Mononuclear cell (primary cell): ENCODE measurements around the gene BOK. TPM values are rescaled to one million over a fixed set of nuclear protein-coding genes. Genes with fewer than 3 reads are reported as not detected.
A peak's percentile ranks its signal among the peaks of the same experiment; 100 is the strongest.

Experiments used
- H3K27me3 ChIP-seq: 2 replicates; pipeline ENCODE4 v1.6.0; 2011; ENCODE audit warnings: low read length, control low read depth; ENCODE audit not compliant: insufficient read depth
- H3K4me1 ChIP-seq: 2 replicates; pipeline ENCODE4 v1.5.1; 2011; ENCODE audit warnings: mild to moderate bottlenecking, low read length, control low read depth; ENCODE audit not compliant: insufficient read depth
- H3K4me3 ChIP-seq: 2 replicates; pipeline ENCODE4 v1.5.1; 2011; ENCODE audit warnings: mild to moderate bottlenecking, low read length, moderate library complexity
- H3K9me3 ChIP-seq: 2 replicates; pipeline ENCODE4 v1.5.1; 2011; ENCODE audit warnings: low read depth, mild to moderate bottlenecking, control low read depth, low read length
- total RNA-seq: library from RNA; depleted of rRNA; stranded (reverse); fragments of >200 nt; gene quantifications from one replicate; pipeline ENCODE4 v1.2.3, GENCODE V29; 2012

BOK gene
- total RNA-seq, 1 donor: 0.52 TPM

DNA sequence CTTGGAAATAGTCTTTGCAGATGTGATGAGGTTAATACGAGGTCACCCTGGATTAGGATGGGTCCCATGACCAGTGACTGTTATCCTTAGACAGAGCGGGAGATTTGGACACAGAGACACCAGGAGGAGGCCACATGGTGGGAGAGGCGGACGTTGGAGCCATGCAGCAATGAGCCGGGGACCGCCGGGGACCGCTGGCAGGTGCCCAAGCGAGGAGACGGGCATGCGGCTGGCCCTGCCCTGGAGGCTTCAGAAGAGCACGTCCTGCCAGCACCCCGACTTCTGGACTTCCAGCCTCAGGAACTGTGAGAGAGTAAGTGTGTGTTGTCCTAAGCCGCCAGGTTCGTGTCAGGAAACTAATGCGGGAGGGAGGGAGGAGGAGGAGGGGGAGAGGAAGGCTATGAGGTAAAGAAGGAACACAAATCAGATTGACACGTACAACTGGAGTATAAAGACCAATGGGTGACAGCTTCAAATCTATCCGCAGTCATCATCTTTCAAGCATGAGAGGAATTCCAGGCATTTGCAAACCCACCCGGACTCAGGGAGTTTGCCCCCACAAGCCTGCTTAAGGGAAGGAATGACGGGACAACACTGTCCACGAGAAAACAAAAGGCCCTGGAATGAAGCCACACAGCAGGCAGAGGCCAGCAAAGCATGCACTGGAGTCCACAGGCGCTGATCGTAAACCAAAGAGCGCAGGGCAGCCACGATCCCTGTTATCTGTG is 11.6 kb upstream of the BOK start:
- H3K4me1 ChIP-seq: no peaks in the 10 kb centered on the region
- H3K4me3 ChIP-seq: no peak overlapping the region
- peaks cover 18% of the 10 kb centered on the region for H3K27me3 ChIP-seq
- H3K9me3 ChIP-seq: no peaks in the 10 kb centered on the region

GRCh38 chr2:241547781-241548450 is 10.6 kb upstream of the BOK start:
- Histone ChIP-seq H3K4me3 (no peak overlapping the region), H3K9me3 (no peaks in the 10 kb centered on the region), H3K27me3 (peaks cover 12% of the 10 kb centered on the region), H3K4me1 (no peaks in the 10 kb centered on the region)

DNA sequence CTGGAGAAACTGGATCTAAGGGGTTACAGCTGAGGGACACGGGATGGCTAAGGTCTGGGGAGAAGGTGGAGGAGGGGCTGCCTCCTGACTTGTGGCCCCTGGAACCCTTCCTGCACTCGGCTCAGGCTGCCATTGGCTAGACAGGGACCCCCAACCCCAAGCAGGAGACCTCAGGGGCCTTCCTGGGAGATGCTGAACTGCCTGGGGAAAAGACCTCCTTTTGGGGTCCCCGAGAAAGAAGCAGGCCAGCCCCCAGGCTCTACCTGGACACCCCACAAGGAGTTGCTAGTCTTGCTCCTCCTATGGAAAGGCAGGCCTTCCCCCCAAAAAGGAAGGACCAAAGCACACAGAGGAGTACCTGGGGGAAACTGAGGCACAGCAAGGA is 10.1 kb upstream of the BOK start:
- no peak overlapping the region for H3K4me3 ChIP-seq
- no peaks in the 10 kb centered on the region for H3K9me3 ChIP-seq
- H3K27me3 ChIP-seq: peaks cover 10% of the 10 kb centered on the region

GRCh38 chr2:241550616-241551580 is 7.6 kb upstream of the BOK start:
- Histone ChIP-seq H3K4me3 (no peak overlapping the region), H3K9me3 (no peaks in the 10 kb centered on the region), H3K4me1 (no peaks in the 10 kb centered on the region), H3K27me3 (peaks cover 9% of the 10 kb centered on the region)

More for the DNA sequence above, 10.1 kb upstream of the BOK start:
- H3K4me1 ChIP-seq: no peaks in the 10 kb centered on the region

- H3K27me3 ChIP-seq: peaks cover 6% of the 10 kb centered on the region
- no peaks in the 10 kb centered on the region for H3K4me1 ChIP-seq
- H3K4me3 ChIP-seq: no peak overlapping the region
- no peaks in the 10 kb centered on the region for H3K9me3 ChIP-seq
Observed at GRCh38 chr2:241551599-241551997, 6.9 kb upstream of the BOK start.

DNA sequence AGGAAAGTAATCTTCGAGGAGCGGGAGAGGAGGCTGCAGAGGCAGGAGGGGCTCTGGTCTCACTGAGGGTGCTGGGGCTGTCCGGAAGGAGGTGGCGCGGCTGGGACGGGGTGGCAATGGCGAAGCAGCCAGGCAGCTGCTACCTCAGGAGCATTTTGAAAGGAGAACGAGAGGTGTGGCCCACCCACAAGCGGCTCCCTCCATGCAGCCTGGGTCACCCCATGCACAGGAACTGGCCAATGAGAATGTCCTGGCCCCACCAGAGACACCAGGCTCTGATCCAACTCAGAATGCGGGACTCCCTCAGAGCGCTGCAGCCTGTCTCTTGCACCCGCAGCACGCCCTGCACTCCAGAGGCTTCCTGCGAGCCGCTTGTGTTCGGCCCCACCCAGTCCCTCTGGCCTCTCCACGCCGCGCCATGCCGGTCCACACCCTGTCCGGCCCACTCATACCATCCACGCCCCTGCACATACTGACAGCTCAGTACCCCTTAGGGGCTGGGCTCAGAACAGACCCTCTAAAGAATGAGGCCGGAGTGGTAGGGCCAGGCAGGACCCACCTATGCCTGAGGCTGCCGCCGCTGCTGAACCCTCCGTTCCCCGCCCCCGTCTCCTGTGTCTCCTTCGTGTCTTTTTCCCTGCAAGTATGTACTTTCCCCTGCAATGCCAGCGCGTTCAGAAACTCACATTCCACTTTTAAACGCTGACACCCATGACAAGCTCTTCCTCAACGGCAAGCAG is 6.4 kb upstream of the BOK start:
- H3K27me3 ChIP-seq: peaks cover 9% of the 10 kb centered on the region
- no peak overlapping the region for H3K4me3 ChIP-seq
- no peaks in the 10 kb centered on the region for H3K4me1 ChIP-seq
- no peaks in the 10 kb centered on the region for H3K9me3 ChIP-seq

GRCh38 chr2:241553512-241553830 is 5.1 kb upstream of the BOK start:
- Histone ChIP-seq H3K4me3 (no peak overlapping the region), H3K9me3 (no peaks in the 10 kb centered on the region), H3K27me3 (peaks cover 20% of the 10 kb centered on the region), H3K4me1 (no peaks in the 10 kb centered on the region)

- H3K27me3 ChIP-seq: peaks cover 21% of the 10 kb centered on the region
- H3K4me1 ChIP-seq: no peaks in the 10 kb centered on the region
- H3K9me3 ChIP-seq: no peaks in the 10 kb centered on the region
- no peak overlapping the region for H3K4me3 ChIP-seq
Observed at GRCh38 chr2:241553981-241554380, 4.6 kb upstream of the BOK start.

DNA sequence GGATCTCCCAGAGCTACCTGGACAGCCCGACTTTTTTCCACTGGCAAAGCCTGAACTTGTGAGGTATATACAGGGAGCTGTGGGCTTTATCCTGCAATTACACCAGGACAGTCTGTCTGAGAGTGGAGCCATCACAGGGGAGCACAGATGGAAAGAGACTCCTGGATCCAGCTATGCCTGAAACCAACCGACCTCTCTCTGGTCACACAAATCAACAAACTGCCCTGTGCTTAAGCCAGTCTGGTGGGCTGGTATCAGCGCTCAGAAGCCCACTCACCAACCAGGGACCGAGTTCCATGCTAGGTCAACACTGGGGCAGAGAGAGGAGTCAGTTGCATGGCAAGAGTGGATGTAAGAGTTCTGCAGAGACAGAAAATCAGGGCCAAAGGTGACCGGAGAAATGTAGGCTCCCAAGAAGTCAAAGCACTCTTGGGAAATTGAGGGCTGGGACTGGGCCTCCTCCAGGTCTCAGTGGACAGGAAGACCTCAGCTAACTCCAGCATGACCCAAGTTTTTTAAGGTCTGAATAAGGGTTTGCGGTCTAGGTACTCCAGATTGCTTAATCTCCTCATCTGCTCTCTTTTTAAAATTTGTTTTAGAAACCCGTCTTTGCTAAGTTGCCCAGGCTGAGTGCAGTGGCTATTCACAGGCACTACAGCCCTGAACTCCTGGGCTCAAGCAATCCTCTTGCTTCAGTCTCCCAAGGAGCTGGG is 3.8 kb upstream of the BOK start:
- no peak overlapping the region for H3K4me3 ChIP-seq
- no peaks in the 10 kb centered on the region for H3K9me3 ChIP-seq
- H3K27me3 ChIP-seq: peaks cover 25% of the 10 kb centered on the region
- no peaks in the 10 kb centered on the region for H3K4me1 ChIP-seq

GRCh38 chr2:241555711-241556110 is 2.8 kb upstream of the BOK start:
- H3K9me3 ChIP-seq: no peaks in the 10 kb centered on the region
- H3K4me1 ChIP-seq: no peaks in the 10 kb centered on the region
- H3K4me3 ChIP-seq: no peak overlapping the region
- H3K27me3 ChIP-seq: peaks cover 29% of the 10 kb centered on the region

GRCh38 chr2:241556746-241557145 is 1.8 kb upstream of the BOK start:
- H3K4me1 ChIP-seq: no peaks in the 10 kb centered on the region
- no peaks in the 10 kb centered on the region for H3K9me3 ChIP-seq
- peaks cover 29% of the 10 kb centered on the region for H3K27me3 ChIP-seq
- H3K4me3 ChIP-seq: no peak overlapping the region

DNA sequence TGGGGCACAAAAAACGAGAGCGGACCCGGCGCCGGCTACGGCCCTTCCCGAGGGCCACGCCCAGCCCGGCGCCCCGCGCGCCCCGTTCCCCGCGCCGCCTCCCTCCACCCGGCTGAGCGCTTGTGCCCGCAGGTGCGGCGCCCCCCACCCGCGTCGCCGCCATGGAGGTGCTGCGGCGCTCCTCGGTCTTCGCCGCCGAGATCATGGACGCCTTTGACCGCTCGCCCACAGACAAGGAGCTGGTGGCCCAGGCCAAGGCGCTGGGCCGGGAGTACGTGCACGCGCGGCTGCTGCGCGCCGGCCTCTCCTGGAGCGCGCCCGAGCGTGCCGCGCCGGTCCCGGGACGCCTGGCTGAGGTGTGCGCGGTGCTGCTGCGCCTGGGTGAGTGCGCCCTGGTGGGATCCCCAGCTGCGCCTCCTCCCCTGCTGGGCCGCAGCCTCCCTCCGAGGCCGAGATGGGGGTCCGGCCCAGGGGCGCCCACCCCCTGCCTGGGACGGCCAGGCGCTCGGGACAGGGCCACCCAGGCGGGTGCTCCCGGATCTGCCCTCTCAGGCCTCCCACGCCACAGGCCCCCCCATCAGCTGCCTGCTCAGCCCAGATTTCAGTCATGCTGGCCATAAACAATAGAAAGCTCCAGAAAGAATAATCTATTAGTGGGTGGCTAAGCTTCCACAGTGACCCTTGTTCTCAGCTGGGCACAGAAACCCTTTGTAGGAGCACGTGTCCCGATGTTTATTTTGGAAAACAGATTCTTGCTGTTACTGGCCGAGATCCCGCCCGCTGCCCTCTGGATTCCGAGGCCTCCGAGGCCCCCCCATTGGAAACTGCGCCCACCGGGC is 997 bp downstream of the BOK start:
- H3K27me3 ChIP-seq: peaks cover 29% of the 10 kb centered on the region
- H3K4me3 ChIP-seq: peak overlapping the region; percentile 22
- H3K9me3 ChIP-seq: no peaks in the 10 kb centered on the region
- H3K4me1 ChIP-seq: no peaks in the 10 kb centered on the region

GRCh38 chr2:241560162-241560882 is 1.8 kb downstream of the BOK start:
- peaks cover 29% of the 10 kb centered on the region for H3K27me3 ChIP-seq
- H3K9me3 ChIP-seq: no peaks in the 10 kb centered on the region
- H3K4me3 ChIP-seq: no peak overlapping the region
- H3K4me1 ChIP-seq: no peaks in the 10 kb centered on the region
